ENCODE data around the gene EFCAB9.

The EFCAB9 gene

GRCh38 chr5:172171118-172171517 is 22.9 kb upstream of the EFCAB9 start:
- H3K36me3 ChIP-seq (ENCODE audit: insufficient read depth): no peaks in the 10 kb centered on the region
- H3K79me2 ChIP-seq (ENCODE audit: insufficient read depth, low read depth): no peaks in the 10 kb centered on the region
- no peak overlapping the region for H3K4me3 ChIP-seq (IDR thresholded peaks at IDR 0.05; ENCODE audit: insufficient read depth, low read depth, low read length)
- no peaks in the 10 kb centered on the region for H4K20me1 ChIP-seq (ENCODE audit: insufficient read depth)
- H3K27me3 ChIP-seq (ENCODE audit: insufficient read depth, low read depth): no peaks in the 10 kb centered on the region
- H3K4me1 ChIP-seq (ENCODE audit: low read depth, poor library complexity, severe bottlenecking): peaks cover 10% of the 10 kb centered on the region
- no peak overlapping the region for H2AFZ ChIP-seq (ENCODE audit: low read depth)
- no peak overlapping the region for H3K4me2 ChIP-seq
- no peak overlapping the region for H3K27ac ChIP-seq
- TF ChIP-seq, protein P1, sequence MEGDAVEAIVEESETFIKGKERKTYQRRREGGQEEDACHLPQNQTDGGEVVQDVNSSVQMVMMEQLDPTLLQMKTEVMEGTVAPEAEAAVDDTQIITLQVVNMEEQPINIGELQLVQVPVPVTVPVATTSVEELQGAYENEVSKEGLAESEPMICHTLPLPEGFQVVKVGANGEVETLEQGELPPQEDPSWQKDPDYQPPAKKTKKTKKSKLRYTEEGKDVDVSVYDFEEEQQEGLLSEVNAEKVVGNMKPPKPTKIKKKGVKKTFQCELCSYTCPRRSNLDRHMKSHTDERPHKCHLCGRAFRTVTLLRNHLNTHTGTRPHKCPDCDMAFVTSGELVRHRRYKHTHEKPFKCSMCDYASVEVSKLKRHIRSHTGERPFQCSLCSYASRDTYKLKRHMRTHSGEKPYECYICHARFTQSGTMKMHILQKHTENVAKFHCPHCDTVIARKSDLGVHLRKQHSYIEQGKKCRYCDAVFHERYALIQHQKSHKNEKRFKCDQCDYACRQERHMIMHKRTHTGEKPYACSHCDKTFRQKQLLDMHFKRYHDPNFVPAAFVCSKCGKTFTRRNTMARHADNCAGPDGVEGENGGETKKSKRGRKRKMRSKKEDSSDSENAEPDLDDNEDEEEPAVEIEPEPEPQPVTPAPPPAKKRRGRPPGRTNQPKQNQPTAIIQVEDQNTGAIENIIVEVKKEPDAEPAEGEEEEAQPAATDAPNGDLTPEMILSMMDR (conservative IDR thresholded peaks at IDR 0.05; ENCODE audit: low read depth, low read length): no peak
- no peak overlapping the region for H3K9ac ChIP-seq

- TF ChIP-seq, protein P1 (conservative IDR thresholded peaks at IDR 0.05; ENCODE audit: low read depth, low read length): no peak
- H3K36me3 ChIP-seq (ENCODE audit: insufficient read depth): no peaks in the 10 kb centered on the region
- H3K4me3 ChIP-seq (IDR thresholded peaks at IDR 0.05; ENCODE audit: insufficient read depth, low read depth, low read length): no peak overlapping the region
- H3K4me2 ChIP-seq: no peak overlapping the region
- no peak overlapping the region for H3K27ac ChIP-seq
- H3K4me1 ChIP-seq (ENCODE audit: low read depth, poor library complexity, severe bottlenecking): peaks cover 25% of the 10 kb centered on the region
- H3K9ac ChIP-seq: no peak overlapping the region
- no peaks in the 10 kb centered on the region for H3K79me2 ChIP-seq (ENCODE audit: insufficient read depth, low read depth)
- H2AFZ ChIP-seq (ENCODE audit: low read depth): no peak overlapping the region
- H3K27me3 ChIP-seq (ENCODE audit: insufficient read depth, low read depth): no peaks in the 10 kb centered on the region
- no peaks in the 10 kb centered on the region for H4K20me1 ChIP-seq (ENCODE audit: insufficient read depth)
Measured at GRCh38 chr5:172172912-172173563, 20.9 kb upstream of the EFCAB9 start.

- Histone ChIP-seq H4K20me1 (ENCODE audit: insufficient read depth) (no peaks in the 10 kb centered on the region), H3K4me1 (ENCODE audit: low read depth, poor library complexity, severe bottlenecking) (peaks cover 31% of the 10 kb centered on the region), H3K27ac (no peak overlapping the region), H3K4me2 (peak overlapping the region; percentile 91; the same call in 1 of the 2 replicates), H3K79me2 (ENCODE audit: insufficient read depth, low read depth) (no peaks in the 10 kb centered on the region), H3K4me3 (IDR thresholded peaks at IDR 0.05; ENCODE audit: insufficient read depth, low read depth, low read length) (no peak overlapping the region), H3K27me3 (ENCODE audit: insufficient read depth, low read depth) (no peaks in the 10 kb centered on the region), H3K9ac (no peak overlapping the region), H3K36me3 (ENCODE audit: insufficient read depth) (no peaks in the 10 kb centered on the region), H2AFZ (ENCODE audit: low read depth) (no peak overlapping the region)
- TF ChIP-seq, protein P1 (conservative IDR thresholded peaks at IDR 0.05; ENCODE audit: low read depth, low read length): no peak
Measured at GRCh38 chr5:172173564-172174153, 20.3 kb upstream of the EFCAB9 start.

GRCh38 chr5:172175263-172175719 is 18.7 kb upstream of the EFCAB9 start:
- no peaks in the 10 kb centered on the region for H3K36me3 ChIP-seq (ENCODE audit: insufficient read depth)
- TF ChIP-seq, protein P1 (conservative IDR thresholded peaks at IDR 0.05; ENCODE audit: low read depth, low read length): no peak
- H2AFZ ChIP-seq (ENCODE audit: low read depth): peak overlapping the region; percentile 19; the same call in 1 of the 2 replicates

More at GRCh38 chr5:172175263-172175719, 18.7 kb upstream of the EFCAB9 start:
- Histone ChIP-seq H3K4me3 (IDR thresholded peaks at IDR 0.05; ENCODE audit: insufficient read depth, low read depth, low read length) (no peak overlapping the region), H3K4me2 (peak overlapping the region; percentile 91), H3K4me1 (ENCODE audit: low read depth, poor library complexity, severe bottlenecking) (peaks cover 47% of the 10 kb centered on the region), H4K20me1 (ENCODE audit: insufficient read depth) (no peaks in the 10 kb centered on the region), H3K27me3 (ENCODE audit: insufficient read depth, low read depth) (no peaks in the 10 kb centered on the region), H3K27ac (peak overlapping the region; percentile 44), H3K79me2 (ENCODE audit: insufficient read depth, low read depth) (no peaks in the 10 kb centered on the region), H3K9ac (peak overlapping the region; percentile 30; the same call in 1 of the 2 replicates)
